ENCODE results near the gene HEXIM2.

- TF ChIP-seq EZH2 (IDR thresholded peaks at IDR 0.05; ENCODE audit: low read length, unreplicated experiment) (no peak), CTCF (conservative IDR thresholded peaks at IDR 0.05; ENCODE audit: low read depth, low read length) (no peak)
Measured at GRCh38 chr17:45177563-45177962, 15.9 kb downstream of the HEXIM2 start.

All from PC-3 (cell line).